ENCODE measurements around the gene HESX1.
A peak's percentile ranks its signal among the peaks of the same experiment; 100 is the strongest.

The HESX1 gene

GRCh38 chr3:57169872-57170623 is 29.7 kb downstream of the HESX1 start:
- TF ChIP-seq CTCF (IDR thresholded peaks at IDR 0.05; ENCODE audit: extremely low read depth, insufficient read depth, missing control alignments), result peak; percentile 87
- DNase-seq (ENCODE audit: low spot score), result peak; percentile 64

GRCh38 chr3:57169108-57169507 is 30.7 kb downstream of the HESX1 start:
- TF ChIP-seq CTCF (IDR thresholded peaks at IDR 0.05; ENCODE audit: extremely low read depth, insufficient read depth, missing control alignments), result no peak
- DNase-seq (ENCODE audit: low spot score), result no peak
- in situ Hi-C loops (cut with MboI; ENCODE audit: low pct_unique_long_range_greater_than_20kb, low sequenced_read_pairs, unreplicated experiment), result no loop called here

More at GRCh38 chr3:57169872-57170623, 29.7 kb downstream of the HESX1 start:
- in situ Hi-C loops (cut with MboI; ENCODE audit: low pct_unique_long_range_greater_than_20kb, low sequenced_read_pairs, unreplicated experiment), result no loop called here

- DNase-seq (ENCODE audit: low spot score), result no peak
- in situ Hi-C loops (cut with MboI; ENCODE audit: low pct_unique_long_range_greater_than_20kb, low sequenced_read_pairs, unreplicated experiment), result no loop called here
- TF ChIP-seq CTCF (IDR thresholded peaks at IDR 0.05; ENCODE audit: extremely low read depth, insufficient read depth, missing control alignments), result no peak
Measured at GRCh38 chr3:57168151-57168550, 31.6 kb downstream of the HESX1 start.

GRCh38 chr3:57166660-57167059 is 33.1 kb downstream of the HESX1 start:
- DNase-seq (ENCODE audit: low spot score), result no peak
- no peak for TF ChIP-seq CTCF (IDR thresholded peaks at IDR 0.05; ENCODE audit: extremely low read depth, insufficient read depth, missing control alignments)
- in situ Hi-C loops (cut with MboI; ENCODE audit: low pct_unique_long_range_greater_than_20kb, low sequenced_read_pairs, unreplicated experiment), result no loop called here

GRCh38 chr3:57165641-57166040 is 34.1 kb downstream of the HESX1 start:
- DNase-seq (ENCODE audit: low spot score), result no peak
- no peak for TF ChIP-seq CTCF (IDR thresholded peaks at IDR 0.05; ENCODE audit: extremely low read depth, insufficient read depth, missing control alignments)
- in situ Hi-C loops (cut with MboI; ENCODE audit: low pct_unique_long_range_greater_than_20kb, low sequenced_read_pairs, unreplicated experiment), result no loop called here

GRCh38 chr3:57164657-57165573 is 34.9 kb downstream of the HESX1 start, which contains the start of gene IL17RD:
Gene IL17RD (minus strand): TSS chr3:57165353. CDS start chr3:57165286, 67 bp downstream.
- DNase-seq (ENCODE audit: low spot score), result peak; percentile 89
- TF ChIP-seq CTCF (IDR thresholded peaks at IDR 0.05; ENCODE audit: extremely low read depth, insufficient read depth, missing control alignments), result no peak
- in situ Hi-C loops (cut with MboI; ENCODE audit: low pct_unique_long_range_greater_than_20kb, low sequenced_read_pairs, unreplicated experiment), result no loop called here

All from GM13977 (cell line).